Keratinocyte (primary cell): ENCODE data around the gene ERBB3. TPM values are rescaled to one million over a fixed set of nuclear protein-coding genes. Genes with fewer than 3 reads are reported as not detected.

ENCODE experiments used
- DNase-seq: peaks from one replicate; pipeline ENCODE4 v3.0.0-alpha.2; 2011; ENCODE audit warnings: low read depth, missing footprints, low spot score
- FAIRE-seq: peaks from 2 replicates; lab custom pipeline; 2011; peaks lifted over from hg19 to GRCh38; lab: Jason Lieb, UNC
- H2AFZ ChIP-seq: 2 replicates; pipeline ENCODE4 v1.6.0; 2012; ENCODE audit warnings: low read length, control low read depth, inconsistent platforms; ENCODE audit not compliant: control insufficient read depth
- H3K27ac ChIP-seq: 2 replicates; pipeline ENCODE4 v1.5.1; 2011; ENCODE audit warnings: low read length; ENCODE audit not compliant: control insufficient read depth, insufficient read depth
- H3K27me3 ChIP-seq: 3 replicates; pipeline ENCODE4 v1.6.0; 2011; ENCODE audit warnings: low read length; ENCODE audit not compliant: control insufficient read depth, insufficient read depth; ENCODE audit errors: extremely low read depth
- H3K36me3 ChIP-seq, 2 experiments: 2 replicates in 1 of 2; 3 replicates in 1 of 2; pipeline ENCODE4 v1.5.1; 2011; ENCODE audit warnings: low read length in 2 of 2, mild to moderate bottlenecking in 1 of 2; ENCODE audit not compliant: control insufficient read depth in 2 of 2, insufficient read depth in 2 of 2; ENCODE audit errors: extremely low read depth in 1 of 2
- H3K4me1 ChIP-seq: 3 replicates; pipeline ENCODE4 v1.5.1; 2011; ENCODE audit warnings: low read length; ENCODE audit not compliant: control insufficient read depth, insufficient read depth; ENCODE audit errors: extremely low read depth
- H3K4me2 ChIP-seq: 3 replicates; pipeline ENCODE4 v1.6.0; 2011; ENCODE audit warnings: low read depth, low read length; ENCODE audit not compliant: control insufficient read depth, insufficient read depth; ENCODE audit errors: extremely low read depth
- H3K4me3 ChIP-seq, 3 experiments: fragments of 200-600 bp in 1 of 3; sonication (generic) in 1 of 3; 2 replicates in 2 of 3; 3 replicates in 1 of 3; pipeline ENCODE4 v1.5.1; 2011 to 2016; ENCODE audit warnings: low read length in 3 of 3, mild to moderate bottlenecking in 3 of 3, control low read depth in 2 of 3, inconsistent platforms in 1 of 3, low read depth in 1 of 3, mixed read lengths in 1 of 3, mixed run types in 1 of 3, moderate library complexity in 1 of 3; ENCODE audit not compliant: control insufficient read depth in 2 of 3, insufficient read depth in 2 of 3; ENCODE audit errors: extremely low read depth in 1 of 3
- H3K79me2 ChIP-seq: 2 replicates; pipeline ENCODE4 v1.6.0; 2012; ENCODE audit warnings: low read length; ENCODE audit not compliant: control insufficient read depth, insufficient read depth
- H3K9ac ChIP-seq: 3 replicates; pipeline ENCODE4 v1.6.0; 2011; ENCODE audit warnings: low read length; ENCODE audit not compliant: control insufficient read depth, insufficient read depth; ENCODE audit errors: extremely low read depth
- H3K9me1 ChIP-seq: 3 replicates; pipeline ENCODE4 v1.6.0; 2011; ENCODE audit warnings: low read length; ENCODE audit not compliant: control insufficient read depth, insufficient read depth; ENCODE audit errors: extremely low read depth
- H3K9me3 ChIP-seq: 2 replicates; pipeline ENCODE4 v1.5.1; 2012; ENCODE audit warnings: low read depth, low read length; ENCODE audit not compliant: control insufficient read depth
- H4K20me1 ChIP-seq: 3 replicates; pipeline ENCODE4 v1.6.0; 2011; ENCODE audit warnings: low read length; ENCODE audit not compliant: control insufficient read depth, insufficient read depth; ENCODE audit errors: extremely low read depth
- EZH2 ChIP-seq: IDR thresholded peaks from one replicate; pipeline ENCODE4 v1.6.1; 2012; ENCODE audit warnings: inconsistent platforms, mild to moderate bottlenecking, low read length, moderate library complexity
- dilution Hi-C: fragments of 300-500 bp; cut with MboI; formaldehyde crosslinking; loops from one replicate; pipeline ENCODE4 v1.7.0; 2020; ENCODE audit warnings: low sequenced_read_pairs; ENCODE audit not compliant: extremely low pct_ligation_motif_present
- polyA plus RNA-seq, 5 experiments: library from polyadenylated mRNA; depleted of rRNA in 3 of 5; stranded (reverse) in 3 of 5; stranded (forward) in 1 of 5; unstranded in 1 of 5; fragments of >200 nt; gene quantifications; 1 replicate in 1 of 5; 2 replicates in 3 of 5; 3 replicates in 1 of 5; pipeline versions ENCODE4 v1.2.1 to v1.2.3, GENCODE V29; 2011 to 2012; ENCODE audit warnings: missing spikeins in 2 of 5, low read depth in 1 of 5, low replicate concordance in 1 of 5
- TF ChIP-seq, protein P1 (sequence below), 3 experiments: IDR thresholded peaks in 1 of 3; conservative IDR thresholded peaks in 1 of 3; optimal IDR thresholded peaks in 1 of 3; 2 replicates in 2 of 3; 3 replicates in 1 of 3; pipeline versions ENCODE3 to v1.5.1; 2011; ENCODE audit warnings: low read length in 3 of 3, mild to moderate bottlenecking in 3 of 3, moderate library complexity in 2 of 3, control low read depth in 1 of 3, inconsistent platforms in 1 of 3; ENCODE audit not compliant: insufficient read depth in 2 of 3; ENCODE audit errors: extremely low read depth in 1 of 3

Gene ERBB3
- polyA plus RNA-seq, 1 donor (not counting 4 experiments of a cell fraction or from before 2014, with no cell fraction given), result 16.4 TPM

DNA sequence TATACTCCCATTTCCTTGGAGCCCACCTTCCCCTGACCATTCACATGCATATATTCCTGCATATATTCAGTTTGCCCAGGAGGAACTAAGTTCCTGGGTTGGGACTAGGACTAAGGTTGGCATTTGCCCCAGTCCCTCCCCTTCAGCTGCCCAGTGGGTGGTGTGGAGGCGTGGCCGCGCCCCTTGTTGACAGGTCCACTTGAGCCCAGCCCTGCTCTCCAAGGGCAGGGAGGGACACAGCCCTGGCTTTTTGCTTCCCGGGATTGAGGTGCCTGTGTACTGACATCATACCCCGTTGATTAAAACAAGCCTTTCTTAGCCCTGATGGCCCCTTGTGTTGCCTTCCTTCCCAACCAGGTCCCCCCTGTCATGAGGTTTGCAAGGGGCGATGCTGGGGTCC is 7.3 kb downstream of the ERBB3 start:
- Histone ChIP-seq H3K4me3 (no peak overlapping the region), H3K4me1 (peaks cover 6% of the 10 kb centered on the region), H3K79me2 (no peaks in the 10 kb centered on the region), H3K9me3 (no peaks in the 10 kb centered on the region), H3K9me1 (no peaks in the 10 kb centered on the region), H3K4me2 (no peak overlapping the region), H3K27me3 (no peaks in the 10 kb centered on the region), H3K27ac (no peak overlapping the region), H3K9ac (no peak overlapping the region), H4K20me1 (no peaks in the 10 kb centered on the region), H2AFZ (no peak overlapping the region), H3K36me3 (peaks cover 4 to 15% of the 10 kb centered on the region in 2 experiments)
- TF ChIP-seq, protein P1, sequence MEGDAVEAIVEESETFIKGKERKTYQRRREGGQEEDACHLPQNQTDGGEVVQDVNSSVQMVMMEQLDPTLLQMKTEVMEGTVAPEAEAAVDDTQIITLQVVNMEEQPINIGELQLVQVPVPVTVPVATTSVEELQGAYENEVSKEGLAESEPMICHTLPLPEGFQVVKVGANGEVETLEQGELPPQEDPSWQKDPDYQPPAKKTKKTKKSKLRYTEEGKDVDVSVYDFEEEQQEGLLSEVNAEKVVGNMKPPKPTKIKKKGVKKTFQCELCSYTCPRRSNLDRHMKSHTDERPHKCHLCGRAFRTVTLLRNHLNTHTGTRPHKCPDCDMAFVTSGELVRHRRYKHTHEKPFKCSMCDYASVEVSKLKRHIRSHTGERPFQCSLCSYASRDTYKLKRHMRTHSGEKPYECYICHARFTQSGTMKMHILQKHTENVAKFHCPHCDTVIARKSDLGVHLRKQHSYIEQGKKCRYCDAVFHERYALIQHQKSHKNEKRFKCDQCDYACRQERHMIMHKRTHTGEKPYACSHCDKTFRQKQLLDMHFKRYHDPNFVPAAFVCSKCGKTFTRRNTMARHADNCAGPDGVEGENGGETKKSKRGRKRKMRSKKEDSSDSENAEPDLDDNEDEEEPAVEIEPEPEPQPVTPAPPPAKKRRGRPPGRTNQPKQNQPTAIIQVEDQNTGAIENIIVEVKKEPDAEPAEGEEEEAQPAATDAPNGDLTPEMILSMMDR (optimal IDR thresholded peaks at IDR 0.05 in 1 of 3, IDR thresholded peaks at IDR 0.05 in 1 of 3, conservative IDR thresholded peaks at IDR 0.05 in 1 of 3; ENCODE audit: extremely low read depth in 1 of 3, insufficient read depth in 2 of 3, low read length in 3 of 3), result no peak
- no peak for TF ChIP-seq EZH2
- FAIRE-seq (no peak), DNase-seq (no peak)
- dilution Hi-C loops, result no loop called here

DNA sequence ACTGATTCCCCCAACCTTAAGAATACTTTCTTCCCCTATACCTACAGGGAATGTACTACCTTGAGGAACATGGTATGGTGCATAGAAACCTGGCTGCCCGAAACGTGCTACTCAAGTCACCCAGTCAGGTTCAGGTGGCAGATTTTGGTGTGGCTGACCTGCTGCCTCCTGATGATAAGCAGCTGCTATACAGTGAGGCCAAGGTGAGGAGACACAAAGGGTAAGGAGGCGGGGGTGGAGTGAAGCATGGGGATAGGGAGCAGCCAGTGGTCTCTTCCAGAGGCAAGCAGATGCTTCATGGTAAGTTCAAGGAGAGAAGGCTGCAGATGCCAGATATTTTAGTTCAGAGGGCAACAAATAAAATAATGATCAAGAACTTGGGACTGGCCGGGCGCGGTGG is 17.8 kb downstream of the ERBB3 start:
- no peak for FAIRE-seq

More for the DNA sequence above, 17.8 kb downstream of the ERBB3 start:
- no peak overlapping the region for H3K9ac ChIP-seq
- no peaks in the 10 kb centered on the region for H3K9me1 ChIP-seq
- no peaks in the 10 kb centered on the region for H4K20me1 ChIP-seq
- H3K27ac ChIP-seq, result no peak overlapping the region
- no peak overlapping the region for H2AFZ ChIP-seq
- H3K36me3 ChIP-seq, result peaks cover 4 to 17% of the 10 kb centered on the region in 2 experiments
- H3K9me3 ChIP-seq, result no peaks in the 10 kb centered on the region
- TF ChIP-seq, protein P1 (optimal IDR thresholded peaks at IDR 0.05 in 1 of 3, IDR thresholded peaks at IDR 0.05 in 1 of 3, conservative IDR thresholded peaks at IDR 0.05 in 1 of 3; ENCODE audit: extremely low read depth in 1 of 3, insufficient read depth in 2 of 3, low read length in 3 of 3), result no peak
- no peaks in the 10 kb centered on the region for H3K79me2 ChIP-seq
- no peak for DNase-seq
- H3K27me3 ChIP-seq, result no peaks in the 10 kb centered on the region
- dilution Hi-C loops, result no loop called here
- no peak overlapping the region for H3K4me3 ChIP-seq
- H3K4me2 ChIP-seq, result no peak overlapping the region
- H3K4me1 ChIP-seq, result no peaks in the 10 kb centered on the region
